ENCODE measurements around the gene DRC1. TPM values are rescaled to one million over a fixed set of nuclear protein-coding genes. Genes with fewer than 3 reads are reported as not detected.
A peak's percentile ranks its signal among the peaks of the same experiment; 100 is the strongest.

DRC1 gene
- total and polyA plus RNA-seq, 2 of the 13 experiments (the other 11 are each of a cell fraction or from before 2014, with no cell fraction given), result 0.07 TPM; not detected in 1

DNA sequence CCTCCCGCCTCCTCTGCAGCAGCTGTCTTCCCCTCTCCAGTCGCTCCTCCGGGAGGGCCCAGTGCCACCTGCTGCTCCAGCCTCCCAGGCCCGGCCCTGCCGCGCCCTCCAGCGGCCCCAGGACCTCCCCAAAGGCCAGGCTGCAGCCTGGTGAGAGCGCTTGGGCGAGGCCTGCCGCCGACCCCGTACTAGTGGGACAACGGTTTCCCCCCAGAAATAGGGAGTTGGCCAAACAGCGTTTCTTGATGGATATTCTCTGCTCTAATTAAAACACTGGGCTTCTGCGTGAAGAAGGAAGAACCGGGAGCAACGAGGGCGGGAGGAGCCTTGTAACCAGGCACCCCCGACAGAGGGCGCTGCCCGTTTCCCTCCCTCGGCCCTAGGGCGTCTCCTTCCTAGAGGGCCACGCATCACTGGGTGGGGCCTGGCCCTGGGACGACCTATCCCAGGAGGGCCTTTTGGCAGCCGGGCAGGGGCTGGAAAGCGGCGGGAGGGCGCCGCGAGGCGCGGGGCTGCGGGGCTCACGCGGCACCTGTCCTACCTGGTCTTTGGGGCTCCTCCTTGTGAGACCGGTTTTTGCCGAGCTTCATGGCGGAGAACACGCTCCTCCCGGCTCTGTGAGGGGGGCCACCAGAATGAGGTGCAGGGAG is 101.6 kb downstream of the DRC1 start (continued):
- TF ChIP-seq ATF7-NPFF (CRISPR knock-in tag; IDR thresholded peaks at IDR 0.05; ENCODE audit: low read depth) (0 out of 2 replicates have a peak, but pooled peaks have one; percentile 34), ZNF501 (CRISPR knock-in tag; IDR thresholded peaks at IDR 0.05) (0 out of 2 replicates have a peak, but pooled peaks have one; percentile 53), ZNF484 (CRISPR knock-in tag; IDR thresholded peaks at IDR 0.05; ENCODE audit: borderline replicate concordance, low read depth) (no peak), KLF12 (CRISPR knock-in tag; IDR thresholded peaks at IDR 0.05; ENCODE audit: borderline replicate concordance) (peak; percentile 64; the same call in 1 of the 2 replicates), ZFP82 (CRISPR knock-in tag; IDR thresholded peaks at IDR 0.05; ENCODE audit: borderline replicate concordance) (no peak), AGO1 (IDR thresholded peaks at IDR 0.05; ENCODE audit: low read depth, low read length, poor library complexity, severe bottlenecking) (peak; percentile 65), ZNF430 (CRISPR knock-in tag; IDR thresholded peaks at IDR 0.05) (0 out of 2 replicates have a peak, but pooled peaks have one; percentile 51), KDM2A (CRISPR knock-in tag; IDR thresholded peaks at IDR 0.05; ENCODE audit: borderline replicate concordance, low read depth) (peak; percentile 74; the same call in 1 of the 2 replicates), GABPB1 (CRISPR knock-in tag; IDR thresholded peaks at IDR 0.05) (peak; percentile 78; the same call in 1 of the 2 replicates), STAG1 (CRISPR knock-in tag; IDR thresholded peaks at IDR 0.05) (peak; percentile 53)
- TF ChIP-seq, protein P1, sequence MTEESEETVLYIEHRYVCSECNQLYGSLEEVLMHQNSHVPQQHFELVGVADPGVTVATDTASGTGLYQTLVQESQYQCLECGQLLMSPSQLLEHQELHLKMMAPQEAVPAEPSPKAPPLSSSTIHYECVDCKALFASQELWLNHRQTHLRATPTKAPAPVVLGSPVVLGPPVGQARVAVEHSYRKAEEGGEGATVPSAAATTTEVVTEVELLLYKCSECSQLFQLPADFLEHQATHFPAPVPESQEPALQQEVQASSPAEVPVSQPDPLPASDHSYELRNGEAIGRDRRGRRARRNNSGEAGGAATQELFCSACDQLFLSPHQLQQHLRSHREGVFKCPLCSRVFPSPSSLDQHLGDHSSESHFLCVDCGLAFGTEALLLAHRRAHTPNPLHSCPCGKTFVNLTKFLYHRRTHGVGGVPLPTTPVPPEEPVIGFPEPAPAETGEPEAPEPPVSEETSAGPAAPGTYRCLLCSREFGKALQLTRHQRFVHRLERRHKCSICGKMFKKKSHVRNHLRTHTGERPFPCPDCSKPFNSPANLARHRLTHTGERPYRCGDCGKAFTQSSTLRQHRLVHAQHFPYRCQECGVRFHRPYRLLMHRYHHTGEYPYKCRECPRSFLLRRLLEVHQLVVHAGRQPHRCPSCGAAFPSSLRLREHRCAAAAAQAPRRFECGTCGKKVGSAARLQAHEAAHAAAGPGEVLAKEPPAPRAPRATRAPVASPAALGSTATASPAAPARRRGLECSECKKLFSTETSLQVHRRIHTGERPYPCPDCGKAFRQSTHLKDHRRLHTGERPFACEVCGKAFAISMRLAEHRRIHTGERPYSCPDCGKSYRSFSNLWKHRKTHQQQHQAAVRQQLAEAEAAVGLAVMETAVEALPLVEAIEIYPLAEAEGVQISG (CRISPR knock-in tag; IDR thresholded peaks at IDR 0.05), result peak; percentile 94
- TF ChIP-seq, protein P2, sequence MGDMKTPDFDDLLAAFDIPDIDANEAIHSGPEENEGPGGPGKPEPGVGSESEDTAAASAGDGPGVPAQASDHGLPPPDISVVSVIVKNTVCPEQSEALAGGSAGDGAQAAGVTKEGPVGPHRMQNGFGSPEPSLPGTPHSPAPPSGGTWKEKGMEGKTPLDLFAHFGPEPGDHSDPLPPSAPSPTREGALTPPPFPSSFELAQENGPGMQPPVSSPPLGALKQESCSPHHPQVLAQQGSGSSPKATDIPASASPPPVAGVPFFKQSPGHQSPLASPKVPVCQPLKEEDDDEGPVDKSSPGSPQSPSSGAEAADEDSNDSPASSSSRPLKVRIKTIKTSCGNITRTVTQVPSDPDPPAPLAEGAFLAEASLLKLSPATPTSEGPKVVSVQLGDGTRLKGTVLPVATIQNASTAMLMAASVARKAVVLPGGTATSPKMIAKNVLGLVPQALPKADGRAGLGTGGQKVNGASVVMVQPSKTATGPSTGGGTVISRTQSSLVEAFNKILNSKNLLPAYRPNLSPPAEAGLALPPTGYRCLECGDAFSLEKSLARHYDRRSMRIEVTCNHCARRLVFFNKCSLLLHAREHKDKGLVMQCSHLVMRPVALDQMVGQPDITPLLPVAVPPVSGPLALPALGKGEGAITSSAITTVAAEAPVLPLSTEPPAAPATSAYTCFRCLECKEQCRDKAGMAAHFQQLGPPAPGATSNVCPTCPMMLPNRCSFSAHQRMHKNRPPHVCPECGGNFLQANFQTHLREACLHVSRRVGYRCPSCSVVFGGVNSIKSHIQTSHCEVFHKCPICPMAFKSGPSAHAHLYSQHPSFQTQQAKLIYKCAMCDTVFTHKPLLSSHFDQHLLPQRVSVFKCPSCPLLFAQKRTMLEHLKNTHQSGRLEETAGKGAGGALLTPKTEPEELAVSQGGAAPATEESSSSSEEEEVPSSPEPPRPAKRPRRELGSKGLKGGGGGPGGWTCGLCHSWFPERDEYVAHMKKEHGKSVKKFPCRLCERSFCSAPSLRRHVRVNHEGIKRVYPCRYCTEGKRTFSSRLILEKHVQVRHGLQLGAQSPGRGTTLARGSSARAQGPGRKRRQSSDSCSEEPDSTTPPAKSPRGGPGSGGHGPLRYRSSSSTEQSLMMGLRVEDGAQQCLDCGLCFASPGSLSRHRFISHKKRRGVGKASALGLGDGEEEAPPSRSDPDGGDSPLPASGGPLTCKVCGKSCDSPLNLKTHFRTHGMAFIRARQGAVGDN (CRISPR knock-in tag; IDR thresholded peaks at IDR 0.05), result peak; percentile 54
- TF ChIP-seq, protein P3, sequence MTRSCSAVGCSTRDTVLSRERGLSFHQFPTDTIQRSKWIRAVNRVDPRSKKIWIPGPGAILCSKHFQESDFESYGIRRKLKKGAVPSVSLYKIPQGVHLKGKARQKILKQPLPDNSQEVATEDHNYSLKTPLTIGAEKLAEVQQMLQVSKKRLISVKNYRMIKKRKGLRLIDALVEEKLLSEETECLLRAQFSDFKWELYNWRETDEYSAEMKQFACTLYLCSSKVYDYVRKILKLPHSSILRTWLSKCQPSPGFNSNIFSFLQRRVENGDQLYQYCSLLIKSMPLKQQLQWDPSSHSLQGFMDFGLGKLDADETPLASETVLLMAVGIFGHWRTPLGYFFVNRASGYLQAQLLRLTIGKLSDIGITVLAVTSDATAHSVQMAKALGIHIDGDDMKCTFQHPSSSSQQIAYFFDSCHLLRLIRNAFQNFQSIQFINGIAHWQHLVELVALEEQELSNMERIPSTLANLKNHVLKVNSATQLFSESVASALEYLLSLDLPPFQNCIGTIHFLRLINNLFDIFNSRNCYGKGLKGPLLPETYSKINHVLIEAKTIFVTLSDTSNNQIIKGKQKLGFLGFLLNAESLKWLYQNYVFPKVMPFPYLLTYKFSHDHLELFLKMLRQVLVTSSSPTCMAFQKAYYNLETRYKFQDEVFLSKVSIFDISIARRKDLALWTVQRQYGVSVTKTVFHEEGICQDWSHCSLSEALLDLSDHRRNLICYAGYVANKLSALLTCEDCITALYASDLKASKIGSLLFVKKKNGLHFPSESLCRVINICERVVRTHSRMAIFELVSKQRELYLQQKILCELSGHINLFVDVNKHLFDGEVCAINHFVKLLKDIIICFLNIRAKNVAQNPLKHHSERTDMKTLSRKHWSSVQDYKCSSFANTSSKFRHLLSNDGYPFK (CRISPR knock-in tag; IDR thresholded peaks at IDR 0.05; ENCODE audit: borderline replicate concordance), result peak; percentile 19; the same call in 1 of the 2 replicates
- TF ChIP-seq, protein P4, sequence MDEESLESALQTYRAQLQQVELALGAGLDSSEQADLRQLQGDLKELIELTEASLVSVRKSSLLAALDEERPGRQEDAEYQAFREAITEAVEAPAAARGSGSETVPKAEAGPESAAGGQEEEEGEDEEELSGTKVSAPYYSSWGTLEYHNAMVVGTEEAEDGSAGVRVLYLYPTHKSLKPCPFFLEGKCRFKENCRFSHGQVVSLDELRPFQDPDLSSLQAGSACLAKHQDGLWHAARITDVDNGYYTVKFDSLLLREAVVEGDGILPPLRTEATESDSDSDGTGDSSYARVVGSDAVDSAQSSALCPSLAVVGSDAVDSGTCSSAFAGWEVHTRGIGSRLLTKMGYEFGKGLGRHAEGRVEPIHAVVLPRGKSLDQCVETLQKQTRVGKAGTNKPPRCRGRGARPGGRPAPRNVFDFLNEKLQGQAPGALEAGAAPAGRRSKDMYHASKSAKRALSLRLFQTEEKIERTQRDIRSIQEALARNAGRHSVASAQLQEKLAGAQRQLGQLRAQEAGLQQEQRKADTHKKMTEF (CRISPR knock-in tag; IDR thresholded peaks at IDR 0.05), result 0 out of 2 replicates have a peak, but pooled peaks have one; percentile 22
- TF ChIP-seq, protein P5, sequence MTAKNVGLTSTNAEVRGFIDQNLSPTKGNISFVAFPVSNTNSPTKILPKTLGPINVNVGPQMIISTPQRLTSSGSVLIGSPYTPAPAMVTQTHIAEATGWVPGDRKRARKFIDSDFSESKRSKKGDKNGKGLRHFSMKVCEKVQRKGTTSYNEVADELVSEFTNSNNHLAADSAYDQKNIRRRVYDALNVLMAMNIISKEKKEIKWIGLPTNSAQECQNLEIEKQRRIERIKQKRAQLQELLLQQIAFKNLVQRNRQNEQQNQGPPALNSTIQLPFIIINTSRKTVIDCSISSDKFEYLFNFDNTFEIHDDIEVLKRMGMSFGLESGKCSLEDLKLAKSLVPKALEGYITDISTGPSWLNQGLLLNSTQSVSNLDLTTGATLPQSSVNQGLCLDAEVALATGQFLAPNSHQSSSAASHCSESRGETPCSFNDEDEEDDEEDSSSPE (CRISPR knock-in tag; IDR thresholded peaks at IDR 0.05), result 0 out of 2 replicates have a peak, but pooled peaks have one; percentile 16
